K562 (cell line): ENCODE results near the gene ASIC1.

ENCODE experiments used
- CHD4 ChIP-seq: fragments of 200-600 bp; sonication (generic); IDR thresholded peaks from 3 replicates; pipeline ENCODE4 v1.6.1; 2012; ENCODE audit warnings: low read depth, mild to moderate bottlenecking, mixed read lengths, low read length, inconsistent platforms; ENCODE audit not compliant: insufficient read depth, insufficient replicate concordance, poor library complexity, severe bottlenecking
- CTCF ChIP-seq, 3 experiments: IDR thresholded peaks in 2 of 3; conservative IDR thresholded peaks in 1 of 3; 2 replicates each; pipeline ENCODE4 v1.5.1; 2011 to 2012; ENCODE audit warnings: low read length in 3 of 3, mild to moderate bottlenecking in 3 of 3, control low read depth in 2 of 3, improper control_type of control experiment in 1 of 3, inconsistent platforms in 1 of 3, low read depth in 1 of 3, mixed read lengths in 1 of 3, moderate library complexity in 1 of 3; ENCODE audit not compliant: insufficient read depth in 2 of 3
- CTCFL ChIP-seq: IDR thresholded peaks from 2 replicates; pipeline ENCODE4 v1.6.1; 2011; ENCODE audit warnings: borderline replicate concordance, low read depth, mild to moderate bottlenecking, moderate library complexity, low read length; ENCODE audit not compliant: insufficient read depth, poor library complexity, severe bottlenecking
- ELF1 ChIP-seq: fragments of 200-800 bp; sonication (Bioruptor generic); IDR thresholded peaks from 2 replicates; pipeline ENCODE4 v1.6.1; 2016; ENCODE audit warnings: missing genetic modification characterization, missing compliant biosample characterization
- JUN ChIP-seq, 2 experiments: sonication (generic) in 1 of 2; formaldehyde crosslinking in 1 of 2; IDR thresholded peaks; 2 replicates each; pipeline versions ENCODE4 v1.6.1 to v1.8.0; 2012 to 2022; ENCODE audit warnings: borderline replicate concordance in 2 of 2, mild to moderate bottlenecking in 2 of 2, improper control_type of control experiment in 1 of 2, low read depth in 1 of 2, low read length in 1 of 2, missing genetic modification reagents in 1 of 2
- MITF ChIP-seq: IDR thresholded peaks from 2 replicates; pipeline ENCODE4 v1.6.1; 2014; ENCODE audit warnings: antibody characterized with exemption
- NBN ChIP-seq: fragments of 450-650 bp; IDR thresholded peaks from 2 replicates; pipeline ENCODE4 v1.6.1; 2016; ENCODE audit warnings: low read depth, mild to moderate bottlenecking
- PBX2 ChIP-seq, 2 experiments: IDR thresholded peaks in 1 of 2; conservative IDR thresholded peaks in 1 of 2; 2 replicates each; pipeline ENCODE4 v1.6.1; 2016; ENCODE audit warnings: low read depth in 2 of 2, mild to moderate bottlenecking in 1 of 2, missing compliant biosample characterization in 1 of 2, missing genetic modification characterization in 1 of 2, moderate library complexity in 1 of 2
- SP2 ChIP-seq: IDR thresholded peaks from 2 replicates; pipeline ENCODE4 v1.6.1; 2011; ENCODE audit warnings: mild to moderate bottlenecking, low read depth, low read length, moderate library complexity; ENCODE audit not compliant: poor library complexity, severe bottlenecking; ENCODE audit errors: extremely low read depth
- ZNF140 ChIP-seq: fragments of 250-450 bp; sonication (Bioruptor Pico); IDR thresholded peaks from 2 replicates; pipeline ENCODE4 v1.8.0; 2021; ENCODE audit warnings: moderate library complexity, mild to moderate bottlenecking, inconsistent platforms

GRCh38 chr12:50083301-50083700 lies 25.9 kb downstream of the ASIC1 start:
- TF ChIP-seq ZNF140 (CRISPR knock-in tag) (no peak), ELF1 (no peak), NBN (no peak), CHD4 (no peak), SP2 (no peak), PBX2 (CRISPR knock-in tag; IDR thresholded peaks at IDR 0.05; ENCODE audit: low read depth) (no peak), PBX2 (tag; conservative IDR thresholded peaks at IDR 0.05; ENCODE audit: low read depth) (no peak), MITF (no peak), CTCF (IDR thresholded peaks at IDR 0.05 in 2 of 3, conservative IDR thresholded peaks at IDR 0.05 in 1 of 3; ENCODE audit: insufficient read depth in 2 of 3, low read depth in 1 of 3, low read length in 3 of 3) (no peak), CTCFL (no peak), JUN (IDR thresholded peaks at IDR 0.05; ENCODE audit: borderline replicate concordance, low read depth, low read length) (no peak), JUN (CRISPR knock-in tag; IDR thresholded peaks at IDR 0.05; ENCODE audit: borderline replicate concordance) (no peak)
